ENCODE measurements around the gene PIK3C3. TPM values are rescaled to one million over a fixed set of nuclear protein-coding genes. Genes with fewer than 3 reads are reported as not detected.

PIK3C3 gene
- total and polyA plus RNA-seq, 2 experiments from 2014 or later: 24.9 to 54.7 TPM

- H3K9me2 ChIP-seq (replicated peaks; ENCODE audit: insufficient read depth): no peaks in the 10 kb centered on the region
- WGBS (ENCODE audit: low lambda C conversion rate, missing lambda C conversion rate): 52% methylated on average over 1 of the region's 1 CpG
- H3K9me3 ChIP-seq (ENCODE audit: low read depth): no peaks in the 10 kb centered on the region
- H2AFZ ChIP-seq: no peak overlapping the region
- H3K27me3 ChIP-seq: no peaks in the 10 kb centered on the region
- H3K4me1 ChIP-seq (ENCODE audit: insufficient read depth): no peaks in the 10 kb centered on the region
- no peaks in the 10 kb centered on the region for H3K79me2 ChIP-seq
- no peak for TF ChIP-seq CTCF (IDR thresholded peaks at IDR 0.05; ENCODE audit: poor library complexity)
- no peak for TF ChIP-seq EZH2 (IDR thresholded peaks at IDR 0.05; ENCODE audit: borderline replicate concordance)
- no peak for TF ChIP-seq EZH2phosphoT487 (IDR thresholded peaks at IDR 0.05; ENCODE audit: low read depth, severe bottlenecking, unreplicated experiment)
- peak; percentile 19 for DNase-seq (ENCODE audit: low spot score)
- H3K4me3 ChIP-seq: no peak overlapping the region
- no peak overlapping the region for H3K27ac ChIP-seq
- H3K36me3 ChIP-seq (replicated peaks; ENCODE audit: insufficient read depth, low read depth): no peaks in the 10 kb centered on the region
- H3K4me2 ChIP-seq: no peak overlapping the region
- no peaks in the 10 kb centered on the region for H4K20me1 ChIP-seq (ENCODE audit: insufficient read depth, poor library complexity, severe bottlenecking)
These were observed 83.9 kb downstream of the PIK3C3 start for GRCh38 chr18:42038936-42039335.

GRCh38 chr18:42039396-42039795 is 84.4 kb downstream of the PIK3C3 start:
- Histone ChIP-seq H3K4me3 (no peak overlapping the region), H3K36me3 (replicated peaks; ENCODE audit: insufficient read depth, low read depth) (no peaks in the 10 kb centered on the region), H3K4me2 (no peak overlapping the region), H3K79me2 (no peaks in the 10 kb centered on the region), H3K4me1 (ENCODE audit: insufficient read depth) (no peaks in the 10 kb centered on the region), H3K9me3 (ENCODE audit: low read depth) (no peaks in the 10 kb centered on the region), H3K27ac (no peak overlapping the region), H3K27me3 (no peaks in the 10 kb centered on the region), H4K20me1 (ENCODE audit: insufficient read depth, poor library complexity, severe bottlenecking) (no peaks in the 10 kb centered on the region), H3K9me2 (replicated peaks; ENCODE audit: insufficient read depth) (no peaks in the 10 kb centered on the region), H2AFZ (no peak overlapping the region)
- WGBS (ENCODE audit: low lambda C conversion rate, missing lambda C conversion rate): 79% methylated on average over 1 of the region's 1 CpG
- no peak for TF ChIP-seq EZH2phosphoT487 (IDR thresholded peaks at IDR 0.05; ENCODE audit: low read depth, severe bottlenecking, unreplicated experiment)
- TF ChIP-seq EZH2 (IDR thresholded peaks at IDR 0.05; ENCODE audit: borderline replicate concordance): no peak
- TF ChIP-seq CTCF (IDR thresholded peaks at IDR 0.05; ENCODE audit: poor library complexity): no peak
- no peak for DNase-seq (ENCODE audit: low spot score)

GRCh38 chr18:42041793-42042192 is 86.8 kb downstream of the PIK3C3 start:
- H2AFZ ChIP-seq: no peak overlapping the region
- WGBS (ENCODE audit: low lambda C conversion rate, missing lambda C conversion rate): 68% methylated on average over 1 of the region's 1 CpG
- no peaks in the 10 kb centered on the region for H3K9me3 ChIP-seq (ENCODE audit: low read depth)
- no peak overlapping the region for H3K27ac ChIP-seq
- no peaks in the 10 kb centered on the region for H3K4me1 ChIP-seq (ENCODE audit: insufficient read depth)
- H3K4me2 ChIP-seq: no peak overlapping the region
- DNase-seq (ENCODE audit: low spot score): no peak
- no peaks in the 10 kb centered on the region for H3K36me3 ChIP-seq (replicated peaks; ENCODE audit: insufficient read depth, low read depth)
- no peaks in the 10 kb centered on the region for H4K20me1 ChIP-seq (ENCODE audit: insufficient read depth, poor library complexity, severe bottlenecking)
- H3K79me2 ChIP-seq: no peaks in the 10 kb centered on the region
- TF ChIP-seq CTCF (IDR thresholded peaks at IDR 0.05; ENCODE audit: poor library complexity) (no peak), EZH2 (IDR thresholded peaks at IDR 0.05; ENCODE audit: borderline replicate concordance) (no peak), EZH2phosphoT487 (IDR thresholded peaks at IDR 0.05; ENCODE audit: low read depth, severe bottlenecking, unreplicated experiment) (no peak)
- H3K27me3 ChIP-seq: no peaks in the 10 kb centered on the region
- H3K4me3 ChIP-seq: no peak overlapping the region
- no peaks in the 10 kb centered on the region for H3K9me2 ChIP-seq (replicated peaks; ENCODE audit: insufficient read depth)

GRCh38 chr18:42045346-42045745 is 90.3 kb downstream of the PIK3C3 start:
- H3K4me1 ChIP-seq (ENCODE audit: insufficient read depth): peaks cover 12% of the 10 kb centered on the region
- peak; percentile 9 for DNase-seq (ENCODE audit: low spot score)
- no peak overlapping the region for H3K4me2 ChIP-seq
- no peak overlapping the region for H3K27ac ChIP-seq
- no peaks in the 10 kb centered on the region for H3K9me3 ChIP-seq (ENCODE audit: low read depth)
- no peak overlapping the region for H2AFZ ChIP-seq
- H3K27me3 ChIP-seq: no peaks in the 10 kb centered on the region
- H3K9me2 ChIP-seq (replicated peaks; ENCODE audit: insufficient read depth): no peaks in the 10 kb centered on the region
- TF ChIP-seq EZH2 (IDR thresholded peaks at IDR 0.05; ENCODE audit: borderline replicate concordance): no peak
- TF ChIP-seq CTCF (IDR thresholded peaks at IDR 0.05; ENCODE audit: poor library complexity): no peak
- TF ChIP-seq EZH2phosphoT487 (IDR thresholded peaks at IDR 0.05; ENCODE audit: low read depth, severe bottlenecking, unreplicated experiment): no peak
- no peaks in the 10 kb centered on the region for H3K36me3 ChIP-seq (replicated peaks; ENCODE audit: insufficient read depth, low read depth)
- H4K20me1 ChIP-seq (ENCODE audit: insufficient read depth, poor library complexity, severe bottlenecking): no peaks in the 10 kb centered on the region
- no peaks in the 10 kb centered on the region for H3K79me2 ChIP-seq
- whole genome bisulfite sequencing (ENCODE audit: low lambda C conversion rate, missing lambda C conversion rate): 96% methylated on average over 1 of the region's 1 CpG
- no peak overlapping the region for H3K4me3 ChIP-seq
